OCI-M1 (cell line): ENCODE data around the gene MTMR1.

Experiments used
- DNase-seq: peaks from one replicate; lab custom pipeline; 2025; lab: John Stamatoyannopoulos, UW

Gene MTMR1

GRCh38 chrX:150696866-150697265, 3.7 kb downstream of the MTMR1 start:
- peak; percentile 9 for DNase-seq

GRCh38 chrX:150697641-150698040, 4.4 kb downstream of the MTMR1 start:
- no peak for DNase-seq

GRCh38 chrX:150698981-150699380, 5.8 kb downstream of the MTMR1 start:
- DNase-seq, result no peak

- DNase-seq, result no peak
Measured at GRCh38 chrX:150700107-150700506, 6.9 kb downstream of the MTMR1 start.

- no peak for DNase-seq
Measured at GRCh38 chrX:150701377-150701776, 8.2 kb downstream of the MTMR1 start.

GRCh38 chrX:150702966-150703694, 9.9 kb downstream of the MTMR1 start:
- DNase-seq, result no peak

GRCh38 chrX:150703695-150703974, 10.4 kb downstream of the MTMR1 start:
- no peak for DNase-seq

GRCh38 chrX:150704030-150704613, 10.9 kb downstream of the MTMR1 start:
- no peak for DNase-seq

- peak; percentile 7 for DNase-seq
Measured at GRCh38 chrX:150712619-150713018, 19.4 kb downstream of the MTMR1 start.

GRCh38 chrX:150715184-150715583, 22.0 kb downstream of the MTMR1 start:
- no peak for DNase-seq

GRCh38 chrX:150719621-150720020, 26.4 kb downstream of the MTMR1 start:
- no peak for DNase-seq

GRCh38 chrX:150729956-150730355, 36.8 kb downstream of the MTMR1 start:
- no peak for DNase-seq

GRCh38 chrX:150730719-150731118, 37.5 kb downstream of the MTMR1 start:
- no peak for DNase-seq

GRCh38 chrX:150731795-150732194, 38.6 kb downstream of the MTMR1 start:
- DNase-seq, result peak; percentile 62

- DNase-seq, result peak; percentile 70
Measured at GRCh38 chrX:150736475-150736874, 43.3 kb downstream of the MTMR1 start.

- DNase-seq, result no peak
Measured at GRCh38 chrX:150752124-150752523, 58.9 kb downstream of the MTMR1 start.

- DNase-seq, result no peak
Measured at GRCh38 chrX:150753357-150753756, 60.2 kb downstream of the MTMR1 start.

GRCh38 chrX:150753968-150754367, 60.8 kb downstream of the MTMR1 start:
- no peak for DNase-seq

GRCh38 chrX:150757371-150757770, 64.2 kb downstream of the MTMR1 start:
- DNase-seq, result no peak

- no peak for DNase-seq
Measured at GRCh38 chrX:150759568-150760416, 66.6 kb downstream of the MTMR1 start.

- no peak for DNase-seq
Measured at GRCh38 chrX:150761176-150761818, 68.1 kb downstream of the MTMR1 start.

GRCh38 chrX:150761819-150762216, 68.6 kb downstream of the MTMR1 start:
- no peak for DNase-seq
